Mucosa of rectum (tissue), 2 donors: Measurements from ENCODE around the gene KSR1.
"Not testable (repeated sequence)": the region's sequence is repeated elsewhere in the genome, so short reads cannot be mapped to it uniquely, and the experiment has no call there.

Source experiments
- H3K27ac ChIP-seq, 2 donors: one replicate each; pipeline ENCODE4 v1.7.0; 2013; ENCODE audit warnings: inconsistent platforms in 2 of 2, low read depth in 2 of 2, low read length in 2 of 2
- H3K27me3 ChIP-seq, 2 donors: one replicate each; pipeline ENCODE4 v1.7.0; 2013; ENCODE audit warnings: low read length in 2 of 2; ENCODE audit not compliant: control insufficient read depth in 2 of 2, insufficient read depth in 2 of 2
- H3K36me3 ChIP-seq, 2 donors: one replicate each; pipeline ENCODE4 v1.7.0; 2013; ENCODE audit warnings: low read length in 2 of 2; ENCODE audit not compliant: control insufficient read depth in 2 of 2, insufficient read depth in 2 of 2
- H3K4me1 ChIP-seq, 2 donors: one replicate each; pipeline ENCODE4 v1.7.0; 2013; ENCODE audit warnings: low read length in 2 of 2, mild to moderate bottlenecking in 1 of 2; ENCODE audit not compliant: control insufficient read depth in 2 of 2, insufficient read depth in 2 of 2
- H3K4me3 ChIP-seq, 2 donors: one replicate each; pipeline ENCODE4 v1.7.0; 2013; ENCODE audit warnings: low read length in 2 of 2
- H3K9ac ChIP-seq, 2 donors: one replicate each; pipeline ENCODE4 v1.7.0; 2013; ENCODE audit warnings: low read length in 2 of 2, low read depth in 1 of 2, mild to moderate bottlenecking in 1 of 2
- H3K9me3 ChIP-seq, 2 donors: one replicate each; pipeline ENCODE4 v1.7.0; 2013; ENCODE audit warnings: low read length in 2 of 2; ENCODE audit not compliant: control insufficient read depth in 2 of 2
- donor health status: healthy.
- donor health status: Normal muscosa, but diverticular disease.

The KSR1 gene

GRCh38 chr17:27417596-27418365 is 38.5 kb upstream of the KSR1 start:
- peaks cover 0 to 3% of the 10 kb centered on the region in 2 donors for H3K27me3 ChIP-seq
- H3K36me3 ChIP-seq, result no peaks in the 10 kb centered on the region
- no peaks in the 10 kb centered on the region for H3K9me3 ChIP-seq
- H3K9ac ChIP-seq, result no peak overlapping the region
- no peaks in the 10 kb centered on the region for H3K4me1 ChIP-seq
- no peak overlapping the region for H3K4me3 ChIP-seq
- no peak overlapping the region for H3K27ac ChIP-seq

GRCh38 chr17:27418366-27418615 is 38.0 kb upstream of the KSR1 start:
- Histone ChIP-seq H3K36me3 (no peaks in the 10 kb centered on the region), H3K4me3 (no peak overlapping the region), H3K4me1 (no peaks in the 10 kb centered on the region), H3K27ac (no peak overlapping the region), H3K9ac (no peak overlapping the region), H3K27me3 (no peaks in the 10 kb centered on the region), H3K9me3 (no peaks in the 10 kb centered on the region)

DNA sequence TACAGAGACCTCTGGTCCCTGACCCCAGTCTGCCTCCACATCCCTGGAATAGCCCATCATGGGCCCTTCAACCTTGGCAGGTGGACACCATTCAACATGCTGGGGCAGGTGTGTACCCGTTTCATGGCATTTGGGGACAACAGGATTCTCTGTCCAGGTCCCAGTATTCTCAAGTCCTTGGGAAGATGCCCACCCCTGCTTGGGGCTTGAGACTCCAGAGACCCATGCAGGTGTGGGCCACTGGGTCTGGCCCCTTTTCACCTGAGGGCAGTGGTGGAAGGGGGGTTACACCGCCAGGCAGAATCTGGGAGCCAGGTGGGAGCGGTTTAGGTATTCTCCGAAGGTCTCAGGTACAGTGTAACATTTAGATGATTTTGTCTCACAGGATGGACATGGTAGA is 37.1 kb upstream of the KSR1 start:
- Histone ChIP-seq H3K4me3 (no peak overlapping the region), H3K27me3 (no peaks in the 10 kb centered on the region), H3K9me3 (no peaks in the 10 kb centered on the region), H3K9ac (no peak overlapping the region), H3K27ac (no peak overlapping the region), H3K36me3 (no peaks in the 10 kb centered on the region), H3K4me1 (no peaks in the 10 kb centered on the region)

DNA sequence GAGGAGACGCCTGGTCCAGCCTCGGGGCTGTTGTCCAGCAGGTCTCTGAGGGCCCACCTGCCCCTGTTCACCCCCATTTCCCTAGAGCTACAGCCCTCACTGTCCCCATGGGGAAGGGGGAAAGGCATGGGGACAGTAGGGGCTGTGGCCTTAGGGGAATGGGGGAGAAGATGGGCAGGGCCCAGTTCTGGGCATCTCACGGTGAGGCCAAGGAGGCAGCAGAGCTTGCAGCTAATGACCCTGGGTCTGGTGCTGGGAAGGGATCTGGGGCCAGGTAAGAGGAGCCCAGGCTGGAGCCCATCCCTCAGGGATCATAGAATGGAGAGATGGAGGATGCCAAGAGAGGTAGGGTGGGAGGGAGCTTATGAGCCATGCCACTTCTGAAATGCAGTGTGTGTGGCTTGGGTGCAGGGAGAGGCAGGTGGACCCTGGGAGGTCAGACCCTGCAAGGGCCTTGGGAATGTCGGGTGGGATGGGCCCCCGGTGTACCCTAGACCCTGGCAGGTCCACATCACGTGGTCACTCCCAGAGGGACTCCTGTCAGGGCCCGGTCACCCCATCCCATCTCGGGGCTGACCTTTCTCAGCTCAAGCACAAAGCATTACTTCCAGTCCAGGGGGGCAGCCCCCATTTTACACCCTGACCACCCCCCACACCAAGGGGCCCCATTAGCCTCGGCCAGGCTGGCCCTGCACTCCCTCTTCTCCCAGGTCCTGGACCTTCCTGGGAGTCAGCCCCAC is 35.9 kb upstream of the KSR1 start:
- H3K9me3 ChIP-seq, result no peaks in the 10 kb centered on the region
- H3K4me1 ChIP-seq, result no peaks in the 10 kb centered on the region
- no peaks in the 10 kb centered on the region for H3K36me3 ChIP-seq
- no peak overlapping the region for H3K27ac ChIP-seq
- no peak overlapping the region for H3K4me3 ChIP-seq
- H3K9ac ChIP-seq, result no peak overlapping the region
- no peaks in the 10 kb centered on the region for H3K27me3 ChIP-seq

DNA sequence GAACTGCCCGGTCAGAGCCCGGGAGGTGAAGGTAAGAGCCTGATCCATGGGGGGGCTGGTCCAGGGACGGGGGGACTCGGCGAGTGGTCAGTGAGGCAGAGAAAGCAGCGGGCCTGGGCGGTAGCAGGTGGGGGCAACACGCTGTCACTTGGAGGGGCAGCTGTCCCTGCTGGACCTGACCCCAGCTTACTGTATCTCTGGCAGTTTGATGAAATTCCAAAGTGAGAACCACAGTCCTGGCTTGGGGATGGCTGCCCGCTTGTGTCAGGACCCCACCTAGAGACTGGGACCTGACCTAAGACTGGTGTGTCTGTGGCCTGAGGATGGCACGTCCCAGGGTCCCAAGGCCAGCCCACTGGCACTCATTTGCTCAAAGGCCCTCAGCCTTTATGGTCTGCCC is 35.1 kb upstream of the KSR1 start:
- H3K27ac ChIP-seq, result no peak overlapping the region
- no peak overlapping the region for H3K4me3 ChIP-seq
- H3K27me3 ChIP-seq, result no peaks in the 10 kb centered on the region
- no peaks in the 10 kb centered on the region for H3K36me3 ChIP-seq
- H3K4me1 ChIP-seq, result no peaks in the 10 kb centered on the region
- no peaks in the 10 kb centered on the region for H3K9me3 ChIP-seq
- no peak overlapping the region for H3K9ac ChIP-seq

DNA sequence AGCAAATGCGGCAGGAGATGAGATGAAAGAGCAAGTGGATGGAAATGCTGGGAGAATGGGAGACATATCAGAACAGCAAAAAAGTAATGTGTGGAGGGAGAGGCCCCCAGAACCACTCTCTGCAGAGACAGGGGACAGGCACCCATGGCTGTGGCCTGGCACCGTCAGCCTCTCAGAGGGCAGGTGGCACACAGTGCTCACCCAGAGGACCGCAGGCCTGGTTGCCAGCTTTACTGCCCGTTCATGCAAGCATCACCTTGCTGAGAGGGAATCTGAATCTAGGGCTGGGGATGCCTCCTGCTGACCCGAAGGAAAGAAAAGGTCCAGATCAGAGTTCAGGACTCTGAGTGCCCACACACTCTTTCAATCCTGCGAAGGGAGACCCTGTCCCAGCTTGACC is 34.6 kb upstream of the KSR1 start:
- not testable (repeated sequence) for H3K9me3 ChIP-seq, H3K27me3 ChIP-seq, H3K4me3 ChIP-seq, H3K4me1 ChIP-seq, H3K9ac ChIP-seq, H3K36me3 ChIP-seq, H3K27ac ChIP-seq

DNA sequence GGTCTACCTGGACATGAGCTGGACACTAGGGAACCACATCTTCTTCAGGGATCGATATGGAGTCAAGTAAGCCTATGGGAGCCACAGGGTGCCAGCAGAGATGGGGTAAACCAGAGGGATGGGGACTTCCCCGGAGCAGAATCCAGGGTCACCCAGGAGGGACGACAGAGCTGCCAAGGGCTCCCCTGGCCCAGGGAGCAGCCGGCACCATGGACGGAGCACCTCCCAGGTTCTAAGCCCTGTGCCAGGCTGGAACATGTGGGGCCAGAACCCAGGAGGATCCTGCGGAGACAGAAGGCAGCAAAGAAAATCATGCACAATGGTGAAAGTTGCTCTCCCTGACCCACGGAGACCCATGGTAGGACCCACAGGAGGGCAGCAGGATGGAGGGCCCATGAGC is 33.6 kb upstream of the KSR1 start:
- no peaks in the 10 kb centered on the region for H3K4me1 ChIP-seq
- no peaks in the 10 kb centered on the region for H3K27me3 ChIP-seq
- H3K27ac ChIP-seq, result no peak overlapping the region
- H3K4me3 ChIP-seq, result no peak overlapping the region
- H3K36me3 ChIP-seq, result no peaks in the 10 kb centered on the region
- H3K9ac ChIP-seq, result no peak overlapping the region
- no peaks in the 10 kb centered on the region for H3K9me3 ChIP-seq

GRCh38 chr17:27423651-27424050 is 32.6 kb upstream of the KSR1 start:
- no peaks in the 10 kb centered on the region for H3K36me3 ChIP-seq
- H3K4me3 ChIP-seq, result no peak overlapping the region
- H3K9me3 ChIP-seq, result no peaks in the 10 kb centered on the region
- H3K4me1 ChIP-seq, result no peaks in the 10 kb centered on the region
- H3K9ac ChIP-seq, result no peak overlapping the region
- H3K27ac ChIP-seq, result no peak overlapping the region
- H3K27me3 ChIP-seq, result no peaks in the 10 kb centered on the region

DNA sequence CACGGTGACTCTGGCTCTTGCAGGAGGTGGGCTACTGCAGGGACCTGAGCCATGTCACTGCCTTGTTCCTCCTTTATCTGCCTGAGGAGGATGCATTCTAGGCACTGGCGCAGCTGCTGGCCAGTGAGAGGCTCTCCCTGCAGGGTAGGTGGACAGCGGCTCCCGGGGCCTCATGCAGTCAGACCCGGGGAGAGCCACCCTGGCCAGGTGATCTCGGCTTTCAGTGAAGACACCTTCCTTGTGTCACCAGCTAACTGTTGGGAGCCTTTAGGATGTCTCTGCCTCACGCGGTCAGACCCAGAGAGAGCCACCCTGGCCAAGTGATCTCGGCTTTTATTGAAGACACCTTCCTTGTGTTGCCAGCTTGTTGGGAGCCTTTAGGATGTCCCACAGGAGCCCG is 31.7 kb upstream of the KSR1 start:
- H3K4me1 ChIP-seq, result no peaks in the 10 kb centered on the region
- H3K9me3 ChIP-seq, result no peaks in the 10 kb centered on the region
- H3K9ac ChIP-seq, result no peak overlapping the region
- H3K27me3 ChIP-seq, result no peaks in the 10 kb centered on the region
- no peak overlapping the region for H3K27ac ChIP-seq
- no peaks in the 10 kb centered on the region for H3K36me3 ChIP-seq
- H3K4me3 ChIP-seq, result no peak overlapping the region

GRCh38 chr17:27424941-27425340 is 31.3 kb upstream of the KSR1 start:
- Histone ChIP-seq H3K27ac (no peak overlapping the region), H3K4me3 (no peak overlapping the region), H3K27me3 (no peaks in the 10 kb centered on the region), H3K36me3 (no peaks in the 10 kb centered on the region), H3K4me1 (no peaks in the 10 kb centered on the region), H3K9ac (no peak overlapping the region), H3K9me3 (no peaks in the 10 kb centered on the region)
